ENCODE measurements around the gene AMBP. TPM values are rescaled to one million over a fixed set of nuclear protein-coding genes. Genes with fewer than 3 reads are reported as not detected.

The AMBP gene
- total and polyA plus RNA-seq, 10 donors, result 0.09 to 1.6 (median 0.12) TPM; not detected in 7

- no peaks in the 10 kb centered on the region for H3K27me3 ChIP-seq (replicated peaks in 1 of 7)
- H3K36me3 ChIP-seq, result peaks cover 0 to 56% (median 7%) of the 10 kb centered on the region in 6 donors
- no peak overlapping the region for H3K4me3 ChIP-seq
- peaks cover 0 to 17% (median 0%) of the 10 kb centered on the region in 6 donors for H3K4me1 ChIP-seq
- TF ChIP-seq POLR2AphosphoS5 (IDR thresholded peaks at IDR 0.05) (no peak), POLR2A (IDR thresholded peaks at IDR 0.05) (no peak)
- TF ChIP-seq, protein P1, sequence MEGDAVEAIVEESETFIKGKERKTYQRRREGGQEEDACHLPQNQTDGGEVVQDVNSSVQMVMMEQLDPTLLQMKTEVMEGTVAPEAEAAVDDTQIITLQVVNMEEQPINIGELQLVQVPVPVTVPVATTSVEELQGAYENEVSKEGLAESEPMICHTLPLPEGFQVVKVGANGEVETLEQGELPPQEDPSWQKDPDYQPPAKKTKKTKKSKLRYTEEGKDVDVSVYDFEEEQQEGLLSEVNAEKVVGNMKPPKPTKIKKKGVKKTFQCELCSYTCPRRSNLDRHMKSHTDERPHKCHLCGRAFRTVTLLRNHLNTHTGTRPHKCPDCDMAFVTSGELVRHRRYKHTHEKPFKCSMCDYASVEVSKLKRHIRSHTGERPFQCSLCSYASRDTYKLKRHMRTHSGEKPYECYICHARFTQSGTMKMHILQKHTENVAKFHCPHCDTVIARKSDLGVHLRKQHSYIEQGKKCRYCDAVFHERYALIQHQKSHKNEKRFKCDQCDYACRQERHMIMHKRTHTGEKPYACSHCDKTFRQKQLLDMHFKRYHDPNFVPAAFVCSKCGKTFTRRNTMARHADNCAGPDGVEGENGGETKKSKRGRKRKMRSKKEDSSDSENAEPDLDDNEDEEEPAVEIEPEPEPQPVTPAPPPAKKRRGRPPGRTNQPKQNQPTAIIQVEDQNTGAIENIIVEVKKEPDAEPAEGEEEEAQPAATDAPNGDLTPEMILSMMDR (IDR thresholded peaks at IDR 0.05 in 8 of 11, conservative IDR thresholded peaks at IDR 0.05 in 3 of 11), result no peak
- DNase-seq, result no peak
- no peak overlapping the region for H3K27ac ChIP-seq
- WGBS, 5 donors, result 60 to 71% (median 66%) methylated on average over 6 to 13 of the region's 13 CpGs
- peaks cover 0 to 29% (median 22%) of the 10 kb centered on the region in 8 donors for H3K9me3 ChIP-seq
- intact Hi-C loops (cut with DNase I; ENCODE audit: low total_unique reads), result no loop called here
Observed at GRCh38 chr9:114027159-114027862, 50.8 kb downstream of the AMBP start.

DNA sequence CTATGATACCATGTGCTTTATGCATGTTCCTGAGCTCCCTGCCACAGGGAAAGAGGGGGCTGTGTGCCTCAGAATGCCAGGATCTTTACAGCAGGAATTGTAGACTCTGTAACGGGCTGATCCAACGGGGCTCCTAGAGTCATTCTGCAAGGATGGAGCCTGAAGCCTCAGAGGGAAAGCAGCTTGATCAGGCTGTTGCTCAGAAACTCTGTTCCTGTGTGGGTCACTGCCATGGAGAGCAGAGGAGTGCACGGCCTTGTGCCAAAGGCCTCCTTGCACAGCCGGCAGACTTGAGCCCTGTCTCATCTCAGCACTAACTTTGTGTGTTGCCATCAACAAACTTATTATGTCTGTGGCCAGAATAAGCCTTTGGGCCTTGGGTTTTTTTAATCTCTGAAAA lies 51.8 kb downstream of the AMBP start:
- Histone ChIP-seq H3K9me3 (peaks cover 0 to 38% (median 29%) of the 10 kb centered on the region in 8 donors), H3K27me3 (replicated peaks in 1 of 7) (no peaks in the 10 kb centered on the region), H3K4me3 (no peak overlapping the region), H3K4me1 (peaks cover 0 to 17% (median 0%) of the 10 kb centered on the region in 6 donors), H3K27ac (no peak overlapping the region), H3K36me3 (peaks cover 0 to 60% (median 4%) of the 10 kb centered on the region in 6 donors)
- TF ChIP-seq, protein P1 (IDR thresholded peaks at IDR 0.05 in 8 of 11, conservative IDR thresholded peaks at IDR 0.05 in 3 of 11), result no peak
- TF ChIP-seq POLR2A (IDR thresholded peaks at IDR 0.05) (no peak), POLR2AphosphoS5 (IDR thresholded peaks at IDR 0.05) (no peak)
- DNase-seq, result no peak
- intact Hi-C loops (cut with DNase I; ENCODE audit: low total_unique reads), result no loop called here
- 71 to 91% (median 82%) methylated on average over 1 to 4 of the region's 4 CpGs for WGBS, 5 donors

DNA sequence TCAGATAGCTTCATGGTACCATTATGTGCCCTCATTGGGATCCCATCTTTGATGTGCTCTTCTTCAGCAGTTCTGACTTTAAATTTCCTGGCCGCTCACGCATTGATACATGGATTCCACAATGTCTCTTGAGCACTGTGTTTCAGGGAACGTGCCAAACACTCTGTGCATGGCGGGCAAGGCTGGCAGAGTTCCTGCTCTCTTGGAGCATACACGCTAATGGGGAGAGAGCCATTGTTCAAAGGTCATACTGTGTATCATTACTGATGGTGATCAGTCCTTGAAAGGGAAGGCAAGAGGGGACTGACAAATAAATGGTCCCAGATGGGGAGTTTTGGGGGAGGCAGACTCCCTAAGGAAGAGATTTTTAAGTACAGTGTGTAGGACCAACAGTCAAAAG lies 52.3 kb downstream of the AMBP start:
- intact Hi-C loops (cut with DNase I; ENCODE audit: low total_unique reads), result no loop called here
- peaks cover 0 to 17% (median 0%) of the 10 kb centered on the region in 6 donors for H3K4me1 ChIP-seq
- peaks cover 0 to 61% (median 4%) of the 10 kb centered on the region in 6 donors for H3K36me3 ChIP-seq
- WGBS, 5 donors, result 89 to 95% (median 93%) methylated on average over 5 of the region's 5 CpGs
- no peak overlapping the region for H3K4me3 ChIP-seq
- no peak for DNase-seq
- TF ChIP-seq, protein P1 (IDR thresholded peaks at IDR 0.05 in 8 of 11, conservative IDR thresholded peaks at IDR 0.05 in 3 of 11), result no peak
- no peaks in the 10 kb centered on the region for H3K27me3 ChIP-seq (replicated peaks in 1 of 7)
- H3K27ac ChIP-seq, result no peak overlapping the region
- H3K9me3 ChIP-seq, result peaks cover 0 to 38% (median 29%) of the 10 kb centered on the region in 8 donors

- Histone ChIP-seq H3K4me1 (peaks cover 0 to 17% (median 0%) of the 10 kb centered on the region in 6 donors), H3K9me3 (peaks cover 0 to 38% (median 29%) of the 10 kb centered on the region in 8 donors), H3K36me3 (peaks cover 0 to 61% (median 4%) of the 10 kb centered on the region in 6 donors), H3K27me3 (replicated peaks in 1 of 7) (no peaks in the 10 kb centered on the region), H3K27ac (no peak overlapping the region), H3K4me3 (no peak overlapping the region)
- no peak for DNase-seq
- intact Hi-C loops (cut with DNase I; ENCODE audit: low total_unique reads), result no loop called here
- 66 to 89% (median 81%) methylated on average over 3 of the region's 3 CpGs for WGBS, 5 donors
- TF ChIP-seq, protein P1 (IDR thresholded peaks at IDR 0.05 in 8 of 11, conservative IDR thresholded peaks at IDR 0.05 in 3 of 11), result no peak
- TF ChIP-seq POLR2AphosphoS5 (IDR thresholded peaks at IDR 0.05), result no peak
- no peak for TF ChIP-seq POLR2A (IDR thresholded peaks at IDR 0.05)
Observed at GRCh38 chr9:114025196-114025753, 52.8 kb downstream of the AMBP start.

Measured in spleen (tissue), 11 donors.